Inferior parietal cortex (tissue), 1 donor: Measurements from ENCODE around the gene ETNK2.

Experiments used
- DNase-seq: peaks from one replicate; pipeline ENCODE4 v3.0.0-alpha.2; 2016; ENCODE audit errors: extremely low spot score

The ETNK2 gene, protein sequence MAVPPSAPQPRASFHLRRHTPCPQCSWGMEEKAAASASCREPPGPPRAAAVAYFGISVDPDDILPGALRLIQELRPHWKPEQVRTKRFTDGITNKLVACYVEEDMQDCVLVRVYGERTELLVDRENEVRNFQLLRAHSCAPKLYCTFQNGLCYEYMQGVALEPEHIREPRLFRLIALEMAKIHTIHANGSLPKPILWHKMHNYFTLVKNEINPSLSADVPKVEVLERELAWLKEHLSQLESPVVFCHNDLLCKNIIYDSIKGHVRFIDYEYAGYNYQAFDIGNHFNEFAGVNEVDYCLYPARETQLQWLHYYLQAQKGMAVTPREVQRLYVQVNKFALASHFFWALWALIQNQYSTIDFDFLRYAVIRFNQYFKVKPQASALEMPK

DNA sequence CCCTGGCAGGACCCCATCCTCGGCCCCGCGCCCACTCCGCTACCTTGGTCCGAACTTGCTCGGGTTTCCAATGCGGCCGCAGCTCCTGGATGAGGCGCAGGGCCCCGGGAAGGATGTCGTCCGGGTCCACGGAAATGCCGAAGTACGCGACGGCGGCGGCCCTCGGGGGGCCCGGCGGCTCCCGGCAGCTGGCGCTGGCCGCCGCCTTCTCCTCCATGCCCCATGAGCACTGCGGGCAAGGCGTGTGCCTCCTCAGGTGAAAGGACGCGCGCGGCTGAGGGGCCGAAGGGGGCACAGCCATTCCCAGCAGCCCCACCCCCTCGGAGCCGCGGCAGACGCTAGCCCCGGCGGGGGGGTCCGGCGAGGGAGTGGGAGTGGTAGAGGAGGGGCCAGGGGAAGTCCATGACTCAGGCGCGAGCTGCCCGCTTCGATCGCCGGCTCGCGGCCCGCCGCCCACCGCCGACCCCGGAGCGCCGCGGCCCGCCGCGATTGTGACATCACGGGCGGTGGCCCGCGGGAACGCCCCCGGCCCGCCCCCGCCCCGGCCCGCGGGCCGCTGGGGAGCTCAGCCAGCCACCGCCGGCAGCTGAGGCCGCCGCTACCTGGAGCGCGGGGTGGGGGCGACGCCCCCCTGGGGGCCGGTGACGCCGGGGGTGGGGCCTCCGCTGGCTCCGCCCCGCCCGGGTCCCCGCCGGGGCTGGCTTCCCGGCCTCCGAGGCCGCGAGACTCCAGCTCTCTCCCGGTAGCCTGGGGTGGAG lies at the start of gene ETNK2:
Gene ETNK2 (minus strand): TSS at position 493 of the 758 bp plus-strand sequence. CDS start 192 bp downstream, at position 301.
- DNase-seq = no peak

- DNase-seq = no peak
These were observed 49.6 kb upstream of the ETNK2 start for GRCh38 chr1:204201348-204202040.

- no peak for DNase-seq
These were observed 47.7 kb upstream of the ETNK2 start for GRCh38 chr1:204199579-204199978.

GRCh38 chr1:204198348-204199340 lies 46.8 kb upstream of the ETNK2 start:
- DNase-seq = no peak

DNA sequence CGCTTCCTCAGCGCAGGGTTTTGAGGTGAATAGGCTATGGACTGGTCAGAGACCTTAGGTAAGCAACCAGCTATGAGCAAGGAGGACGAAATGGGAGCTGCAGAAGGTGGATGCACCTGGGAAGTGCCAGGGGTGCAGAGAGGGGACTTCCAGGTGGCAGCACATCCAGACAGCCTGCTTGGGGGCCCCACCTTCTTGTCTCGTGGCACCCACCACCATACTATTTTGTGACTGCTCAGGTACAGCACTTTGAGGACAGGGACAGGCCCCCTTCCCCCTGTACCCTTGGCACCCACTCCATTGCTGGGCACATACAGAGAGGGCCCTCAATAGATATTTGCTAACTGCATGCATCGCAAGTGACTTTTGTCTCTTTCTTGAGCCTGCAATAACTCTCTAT lies 45.2 kb upstream of the ETNK2 start:
- DNase-seq = no peak

DNA sequence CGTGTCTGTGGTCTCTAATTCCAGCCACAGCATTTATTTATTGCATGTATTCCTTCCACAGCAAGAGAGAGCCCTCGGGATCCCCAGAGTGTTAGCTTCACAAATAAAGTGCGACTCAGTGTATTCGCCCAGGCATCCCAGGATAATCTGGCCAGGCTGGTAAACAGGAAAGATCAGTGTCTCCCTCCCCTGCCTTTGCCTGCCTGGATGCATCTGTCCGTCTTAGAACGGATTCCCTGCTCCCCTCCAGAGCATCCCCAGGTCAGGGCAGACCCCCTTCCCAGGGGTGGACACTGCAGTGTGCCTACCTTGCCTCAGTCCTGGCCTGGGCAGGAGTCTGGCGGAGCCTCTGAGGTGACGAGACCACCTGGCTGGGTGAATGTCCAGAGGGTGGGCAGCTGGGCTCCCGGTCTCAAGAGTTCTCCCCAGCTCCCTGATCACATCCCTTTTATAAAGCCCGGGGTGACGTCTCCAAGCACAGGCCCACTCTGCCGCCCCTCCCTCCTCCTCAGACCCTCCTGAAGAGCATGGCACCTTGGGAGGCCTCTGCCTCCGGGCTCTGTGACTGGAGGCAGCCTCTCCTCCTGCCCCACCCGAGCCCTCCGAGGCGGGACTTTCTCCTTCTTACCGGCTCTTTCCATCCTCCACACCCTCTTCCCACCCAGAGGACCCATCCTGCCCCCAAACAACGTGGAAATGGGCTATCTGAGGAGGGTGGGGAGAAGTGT lies 44.4 kb upstream of the ETNK2 start, which contains the start of gene KISS1:
Gene KISS1 (minus strand): TSS at position 424 of the 728 bp plus-strand sequence. CDS start 3,615 bp downstream, outside the sequence.
- DNase-seq = no peak

DNA sequence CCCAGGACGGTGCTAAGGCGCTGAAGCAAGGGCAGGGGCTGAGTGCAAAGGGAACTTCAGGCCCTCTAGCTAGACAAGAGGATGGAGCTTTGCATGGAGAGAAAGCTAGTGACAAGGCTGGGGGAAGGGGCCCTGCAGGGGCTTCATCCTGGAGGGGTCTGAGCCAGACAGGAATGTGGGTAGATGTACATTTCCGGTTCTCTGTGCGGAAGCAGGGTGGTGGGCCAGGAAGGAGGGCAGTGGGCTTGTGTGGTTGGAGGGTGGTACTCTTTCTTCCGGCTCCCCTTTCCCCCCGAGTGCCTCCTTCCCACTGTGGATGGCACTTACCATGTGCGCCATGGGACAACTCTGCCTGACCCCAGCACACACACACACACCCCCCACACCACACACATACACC lies 42.9 kb upstream of the ETNK2 start:
- DNase-seq = no peak

DNA sequence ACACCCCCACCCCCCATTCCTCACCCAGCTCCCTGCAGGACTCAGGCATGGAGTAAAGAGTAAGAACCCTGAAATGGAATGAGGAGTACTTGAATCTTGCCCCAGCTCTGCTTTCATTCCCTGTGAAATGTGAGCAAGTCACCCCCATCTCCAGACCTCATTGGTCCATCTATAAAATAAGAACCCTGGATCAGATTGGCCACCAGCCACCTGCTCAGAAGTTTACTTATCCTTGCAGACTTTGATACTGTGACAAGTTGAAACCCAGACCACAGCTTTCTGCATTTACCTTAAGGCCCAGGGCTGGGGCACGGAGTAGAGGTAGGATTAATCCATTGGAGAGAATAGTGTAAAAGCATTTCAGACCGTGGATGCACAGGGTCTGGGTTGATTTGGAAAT lies 42.2 kb upstream of the ETNK2 start:
- no peak for DNase-seq

DNA sequence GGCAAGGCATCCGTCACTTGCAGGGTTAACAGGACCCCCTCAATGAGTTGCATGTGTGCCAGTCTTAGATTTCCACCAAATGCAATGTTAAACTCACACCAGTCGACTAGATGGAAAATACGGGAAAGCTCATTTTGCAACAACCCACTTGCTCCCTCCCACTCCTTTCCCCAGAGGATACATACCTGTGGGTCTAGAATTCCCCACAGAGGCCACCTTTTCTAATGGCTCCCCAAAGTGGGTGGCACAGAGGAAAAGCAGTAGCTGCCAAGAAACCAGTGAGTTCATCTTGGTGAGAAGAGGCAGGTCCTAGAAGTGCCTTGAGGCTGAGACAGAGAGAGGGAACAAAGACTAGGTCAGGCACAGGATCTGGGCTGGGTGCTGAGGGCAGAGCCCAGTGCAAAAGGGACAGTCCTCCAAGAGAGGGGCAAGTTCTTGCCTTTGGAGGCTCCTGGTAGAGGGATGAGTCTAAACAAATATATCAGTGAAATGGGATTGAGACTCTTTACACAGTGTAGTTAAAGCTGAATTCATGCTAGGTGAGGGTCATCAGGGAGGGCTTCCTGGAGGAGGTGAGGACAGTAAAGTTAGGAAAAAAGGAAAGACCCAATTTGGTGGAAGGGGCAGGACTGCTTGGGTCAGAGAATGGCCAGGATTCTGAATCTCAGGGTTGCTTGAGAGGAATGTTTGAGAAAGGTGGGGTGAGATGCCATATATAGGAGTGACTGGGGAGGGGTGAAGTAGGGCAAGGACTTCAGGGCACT lies 40.9 kb upstream of the ETNK2 start:
- DNase-seq = no peak

GRCh38 chr1:204192046-204192445 lies 40.2 kb upstream of the ETNK2 start:
- no peak for DNase-seq

GRCh38 chr1:204191456-204191855 lies 39.6 kb upstream of the ETNK2 start:
- no peak for DNase-seq

DNA sequence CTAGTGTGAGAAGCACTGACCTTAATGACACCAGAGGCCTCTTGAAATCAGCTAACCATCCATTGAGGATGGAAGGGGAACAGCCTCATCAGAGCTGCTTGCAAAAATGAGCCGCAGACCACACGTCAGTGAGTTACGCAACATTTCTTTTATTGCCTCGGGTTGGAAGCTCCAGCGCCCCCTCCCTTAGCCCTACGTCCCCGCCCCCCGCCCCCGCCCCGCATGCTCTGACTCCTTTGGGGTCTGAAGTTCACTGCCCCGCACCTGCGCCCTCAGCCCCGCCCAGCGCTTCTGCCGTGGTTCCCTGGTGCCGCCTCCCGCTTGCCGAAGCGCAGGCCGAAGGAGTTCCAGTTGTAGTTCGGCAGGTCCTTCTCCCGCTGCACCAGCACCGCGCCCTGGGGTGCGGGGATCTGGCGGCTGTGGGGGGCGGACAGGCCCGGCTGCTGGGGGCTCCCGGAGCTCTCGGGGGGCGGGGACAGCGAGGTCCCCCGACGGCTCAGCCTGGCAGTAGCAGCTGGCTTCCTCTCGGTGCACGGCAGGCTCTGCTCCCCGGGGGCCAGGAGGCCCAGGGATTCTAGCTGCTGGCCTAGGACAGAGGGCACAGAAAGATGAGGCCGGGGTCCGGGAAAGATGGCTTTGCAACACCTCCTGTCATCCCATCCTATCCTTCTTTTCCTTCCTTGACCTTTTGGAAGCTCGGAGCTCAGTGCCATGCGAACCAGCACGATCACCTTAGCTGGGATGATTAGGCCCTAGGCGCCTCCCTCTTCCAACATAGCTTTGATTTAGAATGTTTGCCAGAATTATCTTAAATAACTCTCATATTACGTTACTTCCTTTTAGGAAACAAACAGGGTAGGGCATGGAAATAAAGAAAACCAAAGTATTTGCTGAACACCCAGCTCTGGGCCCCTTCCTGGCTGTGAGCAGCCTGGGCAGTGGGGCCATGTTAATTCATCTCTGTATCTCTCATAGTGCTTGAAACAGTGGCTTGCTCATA lies 38.7 kb upstream of the ETNK2 start:
- DNase-seq = no peak

DNA sequence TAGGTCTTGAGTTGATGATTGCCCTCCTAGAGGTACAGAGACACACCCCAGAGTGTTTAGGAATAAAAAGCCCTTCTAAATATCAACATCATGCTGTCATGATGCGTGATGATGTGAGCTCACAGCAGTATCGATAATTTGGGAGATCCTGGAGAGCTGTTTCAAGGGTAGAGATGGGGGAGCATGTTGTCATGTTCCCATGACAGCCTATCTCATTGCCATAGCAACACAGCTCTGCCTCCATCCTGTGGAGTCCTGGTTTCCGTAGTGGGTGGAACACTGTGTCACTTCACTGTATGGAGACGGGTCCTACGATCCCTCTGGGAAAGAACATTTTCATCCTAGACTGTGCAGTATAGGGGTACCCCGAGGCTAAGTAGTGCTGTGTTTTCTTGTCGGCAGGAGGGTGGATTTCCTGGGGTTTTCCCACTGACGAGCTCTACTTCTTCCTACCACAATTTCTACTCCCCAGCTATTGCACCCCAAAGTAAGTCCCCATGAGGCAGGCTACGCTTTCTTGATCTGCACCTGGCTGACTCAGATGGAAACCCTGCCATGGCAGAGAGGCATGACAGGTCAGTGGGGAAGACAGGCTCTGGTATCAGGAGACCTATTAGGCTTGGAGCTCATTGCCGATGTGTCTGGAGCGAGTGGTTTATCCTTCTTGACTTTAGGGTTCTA lies 37.3 kb upstream of the ETNK2 start:
- peak; percentile 26 for DNase-seq

GRCh38 chr1:204186597-204186996 lies 34.8 kb upstream of the ETNK2 start:
- no peak for DNase-seq

GRCh38 chr1:204181116-204181515 lies 29.3 kb upstream of the ETNK2 start:
- no peak for DNase-seq

DNA sequence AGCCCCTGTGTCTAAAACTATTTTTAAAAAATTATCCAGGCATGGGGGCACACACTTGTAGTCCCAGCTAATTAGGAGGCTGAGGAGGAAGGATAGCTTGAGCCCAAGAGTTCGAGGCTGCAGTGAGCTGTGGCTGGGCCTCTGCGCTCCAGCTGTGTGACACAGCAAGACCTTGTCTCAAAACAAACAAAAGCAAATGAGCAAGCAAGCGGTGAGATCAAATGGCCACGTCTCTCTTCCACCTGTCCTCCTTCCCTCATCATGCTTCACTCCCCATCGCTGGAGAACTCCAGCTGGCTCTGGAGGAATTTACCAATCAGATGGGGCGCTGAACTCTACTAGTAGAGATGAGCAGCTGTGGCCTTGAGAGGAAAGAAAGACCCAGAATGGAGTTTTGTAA lies 28.3 kb upstream of the ETNK2 start:
- no peak for DNase-seq

DNA sequence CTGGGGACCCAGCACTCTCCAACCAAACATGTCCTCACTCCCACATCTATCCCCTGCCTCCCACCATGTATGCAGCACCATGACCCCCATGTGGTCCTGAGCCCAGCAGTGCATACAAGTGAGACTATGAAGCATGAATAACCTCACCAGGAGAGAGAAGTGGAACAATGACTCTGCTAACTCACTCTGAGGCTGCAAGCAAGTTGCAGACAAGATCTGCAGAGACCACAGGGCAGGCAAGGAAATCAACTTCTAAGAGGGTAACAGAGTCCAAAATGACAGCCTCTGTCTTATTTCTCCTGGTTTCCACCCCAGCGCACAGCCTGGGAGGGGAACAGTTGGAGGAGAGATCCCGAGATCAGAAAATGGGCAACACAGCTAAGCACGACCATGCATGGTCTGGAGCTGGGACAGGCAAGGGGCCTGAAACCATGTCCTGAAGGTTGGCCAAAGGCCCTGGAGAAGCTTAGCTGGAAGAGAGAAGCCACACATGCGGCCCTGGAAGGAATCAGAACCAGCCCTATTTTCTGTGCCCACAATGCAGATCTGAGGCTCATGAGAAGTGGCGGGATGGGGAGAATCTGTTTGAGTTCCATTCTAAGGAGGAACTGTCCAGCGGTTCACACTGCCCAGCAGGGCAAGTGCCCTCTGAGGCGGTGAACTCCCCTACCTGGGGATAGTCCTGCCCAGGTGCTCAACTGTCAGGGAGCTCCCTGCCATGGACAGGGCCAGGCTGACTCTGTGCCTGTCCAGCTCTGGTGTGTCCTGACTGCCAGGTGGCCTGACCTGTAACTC lies 26.8 kb upstream of the ETNK2 start:
- no peak for DNase-seq
